GM19351 (cell line): ENCODE results near the gene PEX10.

Experiments used
- ATAC-seq: cut with Tn5 transposase; IDR thresholded peaks from one replicate; pipeline ENCODE4 v1.9.1; 2021; ENCODE audit warnings: mild to moderate bottlenecking, moderate library complexity; ENCODE audit not compliant: unreplicated experiment

The PEX10 gene

DNA sequence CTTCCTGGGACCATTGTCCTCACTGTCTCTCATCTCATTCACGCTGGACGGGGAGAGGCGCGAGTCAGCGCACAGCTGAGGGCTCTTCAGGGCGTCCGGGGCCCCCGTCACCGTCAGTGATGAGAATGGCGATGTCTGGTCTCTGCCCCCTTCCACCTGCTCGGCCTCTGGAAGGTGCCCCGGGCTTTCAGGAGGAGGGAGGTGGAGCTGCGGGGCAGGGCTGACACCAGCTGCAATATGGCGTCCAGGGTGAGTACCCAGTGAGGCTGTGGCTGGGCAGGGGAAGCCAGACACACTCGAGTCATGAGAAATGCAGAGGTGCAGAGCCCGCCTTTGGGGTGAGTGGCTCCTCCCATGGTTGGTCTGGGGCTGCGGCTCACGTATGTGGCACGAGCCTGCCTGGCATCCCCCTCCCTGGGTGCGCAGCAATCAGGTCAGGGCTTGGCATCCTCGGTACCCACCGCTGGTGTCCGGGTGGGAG is 36.1 kb downstream of the PEX10 start:
- ATAC-seq: no peak

DNA sequence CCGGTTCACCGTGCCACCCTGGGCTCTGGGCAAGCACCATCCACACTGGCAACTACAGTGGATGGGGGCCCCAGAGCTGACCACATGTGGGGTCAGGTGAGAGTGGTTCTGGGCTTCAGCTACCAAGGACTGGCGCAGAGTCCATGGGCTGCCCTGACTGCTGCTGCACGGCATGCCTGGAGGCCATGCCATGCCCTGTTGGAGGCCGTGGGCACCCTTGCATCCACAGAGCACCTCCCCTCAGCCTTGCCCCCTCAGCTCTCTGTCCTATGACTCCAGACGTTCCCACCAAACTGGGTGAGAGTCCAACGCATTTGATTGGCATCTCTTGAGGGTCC is 36.5 kb downstream of the PEX10 start:
- no peak for ATAC-seq

DNA sequence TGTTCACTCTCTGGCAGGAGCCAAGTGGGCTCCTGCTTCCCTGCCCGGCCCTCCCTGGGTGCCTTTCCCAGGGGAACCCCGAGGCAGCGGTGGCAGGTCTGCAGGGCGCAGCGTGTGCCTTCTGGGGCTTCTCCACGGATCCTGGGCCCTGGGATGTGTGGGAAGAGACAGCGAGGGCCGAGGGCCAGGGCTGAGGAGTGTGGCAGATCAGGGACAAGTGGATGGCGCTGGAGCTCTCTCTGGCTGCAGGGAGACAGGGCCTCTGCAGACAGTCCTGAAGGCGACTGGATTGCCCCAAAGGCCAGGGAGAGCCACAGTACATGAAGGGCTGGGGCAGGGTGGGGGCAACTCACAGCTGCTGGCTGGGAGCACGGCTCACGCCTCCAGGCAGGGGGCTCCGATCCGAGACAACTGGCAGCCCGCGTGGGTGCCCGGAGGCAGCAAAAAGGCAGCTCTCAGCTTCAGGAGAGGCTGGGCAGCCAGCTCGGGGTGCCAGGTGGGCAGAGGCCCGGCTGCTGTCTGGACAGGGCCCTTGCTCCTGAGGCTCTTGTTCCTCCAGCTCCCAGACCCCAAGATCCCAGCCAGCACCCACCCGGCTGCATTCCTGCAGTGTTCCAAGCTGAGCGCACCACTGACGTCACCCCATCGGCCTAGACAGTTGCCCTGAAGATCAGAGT is 37.0 kb downstream of the PEX10 start:
- no peak for ATAC-seq

DNA sequence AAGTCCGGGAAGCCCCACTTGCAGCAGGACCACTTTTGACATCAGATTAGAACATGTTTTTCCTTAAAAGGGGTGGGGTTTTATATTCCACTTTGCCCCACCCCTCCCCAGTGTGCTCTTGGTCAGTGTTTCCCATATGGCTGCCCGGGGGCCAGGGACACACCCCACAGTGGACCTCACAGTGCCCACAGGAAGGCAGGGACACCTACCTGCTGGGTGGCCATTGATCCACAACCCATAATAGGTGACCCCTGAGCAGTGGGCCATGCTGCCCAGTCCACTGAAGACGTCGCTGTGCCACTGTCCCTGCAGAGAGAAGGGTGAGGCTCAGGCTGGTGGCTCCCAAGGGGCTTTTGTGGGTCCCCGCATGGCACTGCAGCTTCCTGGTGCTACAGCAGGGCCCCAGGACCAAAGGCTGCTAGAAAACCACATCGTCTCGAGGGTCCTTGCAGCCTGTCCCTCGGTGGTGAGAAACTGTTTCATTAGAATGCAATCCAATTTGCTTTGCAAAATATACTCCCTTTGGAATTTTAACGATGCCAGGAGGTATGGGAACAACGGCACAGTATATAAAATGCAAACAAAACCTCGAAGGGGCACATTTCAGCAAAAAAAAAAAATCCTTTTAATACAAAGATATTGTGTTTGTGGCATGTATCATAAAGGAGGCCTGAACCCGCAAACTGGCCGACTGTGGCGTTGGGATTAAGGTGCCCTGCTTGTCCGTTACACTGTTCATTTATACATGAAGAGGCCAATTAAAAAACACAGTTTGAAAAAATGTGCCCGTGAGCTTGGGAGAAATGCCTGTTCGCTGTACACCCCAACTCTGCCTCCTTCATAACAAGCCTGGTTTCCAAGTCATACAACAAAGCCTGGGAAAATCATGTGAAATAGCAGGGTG is 37.9 kb downstream of the PEX10 start:
- ATAC-seq: no peak

DNA sequence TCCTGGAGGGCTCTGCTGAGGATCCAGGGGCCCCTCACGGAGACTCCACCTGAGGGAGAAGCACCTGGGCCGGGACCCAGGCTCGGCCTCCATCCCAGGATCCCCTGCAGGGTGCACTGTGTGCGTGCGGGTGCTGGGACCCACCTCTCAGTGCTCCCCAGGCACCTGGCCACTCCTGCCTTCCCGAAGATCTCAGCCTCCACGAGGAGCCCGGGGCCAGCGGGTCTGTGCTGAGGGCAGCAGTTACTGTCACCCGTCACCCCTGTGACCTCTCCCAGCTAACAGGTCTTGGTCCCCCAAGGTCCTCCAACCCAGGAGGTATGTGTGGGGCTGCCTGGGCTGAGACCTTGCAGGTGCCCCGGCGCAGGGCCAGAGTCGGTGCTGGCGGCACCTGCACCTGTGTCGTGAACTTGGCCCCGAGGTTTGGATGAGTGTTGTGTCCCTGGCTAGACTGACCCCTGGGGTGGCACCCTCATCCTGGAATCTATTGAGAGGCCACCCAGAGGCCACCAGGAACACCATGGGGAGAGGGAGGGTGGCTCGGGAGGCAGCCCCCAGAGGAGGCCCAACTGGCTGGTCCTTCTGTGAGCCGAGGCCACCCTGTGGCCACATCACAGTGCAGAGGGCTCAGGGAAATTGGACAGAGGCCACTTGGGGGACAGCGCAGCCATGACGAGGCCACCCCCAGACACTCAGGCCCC is 38.7 kb downstream of the PEX10 start:
- ATAC-seq: no peak

DNA sequence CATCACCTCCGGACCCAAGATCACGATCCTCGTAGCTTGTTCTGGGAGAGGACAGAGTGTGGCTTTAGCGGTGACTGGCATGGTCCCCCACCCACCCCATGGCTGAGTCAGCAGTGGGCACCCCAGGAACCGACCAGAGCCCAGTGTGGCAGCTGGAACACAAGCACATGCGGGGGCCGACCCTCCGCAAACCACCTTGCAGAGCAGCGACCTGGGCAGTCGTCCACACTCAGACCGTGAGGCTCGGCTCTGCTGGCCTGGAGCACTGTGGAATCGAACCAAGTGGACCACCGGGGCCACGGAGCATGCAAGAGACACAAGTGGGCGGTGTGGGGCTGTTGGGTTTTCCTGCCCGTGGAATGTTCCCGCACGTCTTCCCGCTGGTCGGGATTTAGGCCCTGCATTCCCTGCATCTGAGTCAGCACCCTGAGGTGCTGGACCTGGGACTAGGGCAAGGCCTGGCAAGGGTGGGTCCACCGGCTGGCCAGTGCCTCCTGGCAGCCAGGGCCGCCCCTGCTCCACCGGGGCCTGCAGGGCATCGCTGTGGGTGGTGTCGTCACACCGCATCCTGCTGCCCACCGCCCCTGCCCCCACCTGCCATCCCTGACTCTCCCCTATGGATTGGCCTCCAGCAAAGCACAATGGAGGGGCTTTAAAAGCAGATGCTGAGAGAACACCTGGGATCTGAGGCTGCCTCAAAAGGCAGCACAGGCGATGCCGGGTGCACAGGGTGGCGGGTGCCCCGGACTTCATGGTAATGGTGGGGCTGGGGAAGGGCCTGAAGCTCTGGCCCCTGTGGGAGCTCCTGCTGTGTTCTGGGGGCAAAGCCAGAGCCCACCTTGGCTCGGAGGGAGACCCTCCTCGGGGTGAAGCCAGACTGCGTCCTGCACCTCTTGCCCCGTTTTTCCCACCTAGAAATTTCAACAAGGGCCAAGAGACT is 39.5 kb downstream of the PEX10 start:
- no peak for ATAC-seq

DNA sequence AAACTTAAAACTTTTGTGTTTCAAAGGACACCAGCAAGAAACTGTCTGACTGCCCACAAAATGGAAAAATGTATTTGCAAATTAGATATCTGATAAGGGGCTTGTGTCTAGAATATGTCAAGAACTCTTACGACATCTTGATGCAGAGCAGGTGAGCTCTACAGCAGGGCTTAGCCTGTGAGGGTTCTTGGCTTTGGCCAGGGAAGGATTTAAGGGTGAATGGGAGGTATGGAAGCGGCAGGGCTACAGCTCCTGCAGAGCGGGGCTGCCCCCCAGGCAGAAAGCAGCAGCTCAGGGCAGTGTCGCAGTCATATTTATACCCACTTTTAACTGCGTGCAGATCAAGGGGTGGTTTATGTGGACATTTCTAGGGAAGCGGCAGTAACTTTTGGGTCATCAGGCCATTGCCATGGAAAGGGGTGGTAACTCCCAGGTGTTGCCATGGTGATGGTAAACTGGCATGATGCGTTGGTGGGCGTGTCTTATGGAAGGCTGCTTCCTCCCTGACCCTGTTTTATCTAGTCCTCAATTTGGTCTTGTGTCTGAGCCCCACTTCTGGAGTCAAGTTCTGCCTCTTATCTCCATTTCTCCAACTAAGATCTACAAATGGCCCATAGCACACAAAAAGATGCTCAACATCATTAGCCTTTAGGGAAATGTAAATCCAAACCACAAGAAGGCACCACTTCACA is 44.2 kb downstream of the PEX10 start:
- ATAC-seq: no peak

DNA sequence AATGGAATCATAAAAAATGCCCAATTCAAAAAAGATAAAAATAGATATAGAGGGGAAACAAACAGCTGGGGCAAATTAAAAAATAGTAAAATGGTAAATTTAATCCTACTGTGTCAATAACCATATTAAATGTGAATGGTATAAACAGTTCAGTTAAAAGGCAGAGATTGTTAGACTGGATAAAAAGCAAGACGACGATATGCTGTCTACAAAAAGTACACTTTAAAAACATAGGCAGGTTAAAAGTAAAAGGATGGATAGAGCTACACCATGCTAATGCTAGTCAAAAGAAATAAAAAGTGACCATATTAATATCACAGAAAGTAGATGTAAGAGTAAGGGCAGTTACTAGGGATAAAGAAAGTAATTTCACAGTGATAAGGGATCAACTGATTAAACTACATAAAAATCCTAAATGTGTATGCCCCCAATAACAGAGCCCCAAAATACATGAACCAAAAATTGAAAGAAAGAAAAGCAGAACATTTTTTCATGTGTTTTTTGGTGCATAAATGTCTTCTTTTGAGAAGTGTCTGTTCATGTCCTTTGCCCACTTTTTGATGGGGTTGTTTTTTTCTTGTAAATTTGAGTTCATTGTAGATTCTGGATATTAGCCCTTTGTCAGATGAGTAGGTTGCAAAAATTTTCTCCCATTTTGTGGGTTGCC is 48.4 kb downstream of the PEX10 start:
- no peak for ATAC-seq

DNA sequence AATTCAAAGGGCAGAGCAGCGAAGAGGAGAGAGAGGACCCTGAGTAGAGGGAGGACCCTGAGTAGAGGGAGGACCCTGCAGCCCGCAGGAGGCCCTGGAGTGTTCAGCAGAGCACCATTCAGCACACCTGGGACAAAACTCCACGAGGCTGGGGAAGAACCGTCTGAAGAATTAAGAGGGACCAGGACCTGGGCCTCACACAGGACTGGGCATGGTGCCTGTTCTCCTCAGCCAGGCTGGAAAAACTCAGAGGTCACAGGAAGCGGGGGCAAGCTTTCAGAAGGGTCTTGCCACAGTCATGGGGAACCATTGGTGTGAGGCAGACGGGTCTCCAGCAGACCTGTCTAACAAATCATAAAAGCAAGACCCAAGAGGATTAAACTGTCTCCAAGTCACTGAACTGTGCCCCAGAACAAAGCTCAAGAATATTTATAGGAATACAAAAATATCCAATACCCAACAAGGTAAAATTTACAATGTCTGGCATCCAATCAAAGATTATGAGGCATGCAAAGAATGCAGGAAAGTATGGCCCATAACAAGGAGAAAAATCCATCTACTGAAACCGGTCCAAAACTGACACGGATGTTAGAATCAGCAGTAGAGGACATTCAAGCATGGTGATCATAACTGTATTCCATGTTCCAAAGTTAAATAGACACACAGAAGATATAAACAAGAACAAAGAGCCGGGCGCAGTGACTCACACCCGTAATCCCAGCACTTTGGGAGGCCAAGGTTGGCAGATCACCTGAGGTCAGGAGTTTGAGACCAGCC is 51.6 kb downstream of the PEX10 start:
- no peak for ATAC-seq

DNA sequence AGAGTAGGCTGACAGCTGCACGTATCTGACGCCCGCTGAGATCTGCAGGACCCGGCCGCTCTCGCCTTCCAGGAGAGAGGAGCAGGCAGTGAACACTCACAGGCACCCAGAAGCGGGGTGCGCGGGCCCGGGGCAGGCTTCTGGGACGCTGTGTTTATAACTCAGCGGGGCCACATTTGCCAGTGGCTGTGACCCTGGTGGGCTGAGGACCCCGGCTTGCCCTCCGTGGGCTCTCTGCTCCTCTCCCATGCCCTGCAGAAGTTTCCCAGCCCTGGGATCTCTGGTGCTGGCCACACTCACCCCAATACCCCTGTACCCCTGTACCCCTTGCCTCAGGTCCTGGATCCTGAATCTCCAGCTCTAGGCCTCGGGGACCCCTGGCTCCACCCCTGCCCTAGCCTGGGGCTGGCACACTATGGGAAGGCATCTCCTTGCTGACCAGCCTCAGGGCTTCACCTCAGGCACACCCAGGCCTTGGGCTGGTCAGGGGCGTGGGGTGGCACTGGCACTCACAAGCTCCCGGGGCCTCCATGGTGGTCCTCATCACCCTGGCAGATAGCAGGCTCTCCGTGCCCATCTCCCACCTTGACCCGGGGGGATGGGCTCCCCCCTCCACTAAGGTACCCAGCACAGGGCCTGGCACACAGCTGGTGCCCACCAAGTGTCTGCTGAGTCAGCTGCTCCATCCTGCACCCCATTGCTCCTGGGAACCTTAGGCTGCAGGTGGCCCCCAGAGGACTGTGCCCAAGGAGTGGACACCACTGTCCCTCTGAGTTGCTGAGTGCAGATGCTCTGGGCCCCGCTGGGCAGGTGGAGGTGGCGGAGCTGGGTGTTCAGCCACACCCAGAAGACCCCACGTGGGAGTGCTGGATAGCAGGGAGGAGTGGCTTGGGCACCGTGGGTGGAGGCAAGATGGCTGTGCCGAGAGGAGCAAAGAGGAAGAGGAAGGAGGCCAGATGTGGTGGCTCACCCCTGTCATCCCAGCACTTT is 53.4 kb downstream of the PEX10 start:
- no peak for ATAC-seq

DNA sequence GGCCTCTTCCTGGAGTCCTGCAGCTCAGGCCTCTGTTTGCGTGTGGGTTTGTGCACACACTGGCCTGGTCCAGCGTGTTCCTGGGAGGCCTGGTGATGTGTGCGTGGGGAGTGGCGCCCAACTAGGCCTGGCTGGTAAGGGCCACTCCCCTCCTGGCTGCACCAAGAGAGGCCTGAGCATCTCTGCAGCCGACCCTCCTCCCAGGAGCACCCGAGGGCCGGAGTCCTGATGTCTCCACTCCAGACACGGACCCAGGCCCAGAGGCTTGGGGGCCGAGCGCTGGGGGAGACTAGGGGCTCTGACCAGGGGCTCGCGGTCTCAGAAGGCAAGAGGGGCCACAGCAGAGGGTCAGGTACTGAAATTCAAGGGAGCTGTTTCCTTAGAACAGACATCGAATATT is 54.3 kb downstream of the PEX10 start:
- no peak for ATAC-seq

DNA sequence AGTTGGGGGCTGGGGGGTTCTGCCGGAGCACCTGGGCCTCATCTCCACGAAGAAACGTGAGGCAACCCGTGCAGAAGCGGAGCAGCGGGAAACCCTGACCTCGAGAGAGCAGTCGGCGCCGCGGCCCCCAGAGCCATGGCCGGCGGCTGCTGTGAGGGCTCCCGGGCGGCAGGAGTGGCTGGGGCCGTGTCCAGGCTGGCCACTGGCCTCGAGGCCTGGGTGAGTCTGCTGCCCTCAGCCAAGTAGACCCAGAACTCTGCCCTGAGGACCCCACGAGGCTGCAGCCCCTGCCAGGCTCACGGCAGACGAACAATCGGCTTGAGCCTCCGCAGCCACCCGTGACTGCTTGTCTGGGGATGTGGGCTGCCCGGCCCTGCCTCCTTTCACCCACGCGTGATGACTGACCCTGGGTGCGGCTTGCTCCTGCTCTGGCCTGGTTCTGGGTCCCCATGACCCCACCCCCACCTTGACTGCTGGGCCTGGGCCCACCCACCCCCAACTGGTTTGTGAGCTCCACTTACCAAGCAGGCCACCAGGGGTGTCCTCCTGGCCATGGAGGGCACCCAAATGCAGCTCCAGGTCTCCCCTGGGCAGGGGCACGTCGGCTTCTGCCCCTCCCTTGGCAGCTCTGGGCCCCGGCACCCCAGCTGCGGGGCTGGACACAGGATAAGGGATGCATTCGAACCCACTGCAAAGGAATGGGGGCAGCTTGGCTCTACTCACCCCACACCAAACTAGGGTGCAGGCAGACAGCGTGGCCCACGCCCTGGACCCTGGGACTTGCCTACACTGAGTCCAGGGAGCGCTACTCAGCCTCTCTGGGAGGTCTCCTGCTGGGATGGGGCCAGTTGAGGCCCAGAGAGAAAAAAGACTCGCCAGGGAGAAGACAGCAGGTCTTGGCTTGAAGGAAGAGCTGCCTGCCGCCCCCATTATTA is 55.2 kb downstream of the PEX10 start:
- no peak for ATAC-seq

DNA sequence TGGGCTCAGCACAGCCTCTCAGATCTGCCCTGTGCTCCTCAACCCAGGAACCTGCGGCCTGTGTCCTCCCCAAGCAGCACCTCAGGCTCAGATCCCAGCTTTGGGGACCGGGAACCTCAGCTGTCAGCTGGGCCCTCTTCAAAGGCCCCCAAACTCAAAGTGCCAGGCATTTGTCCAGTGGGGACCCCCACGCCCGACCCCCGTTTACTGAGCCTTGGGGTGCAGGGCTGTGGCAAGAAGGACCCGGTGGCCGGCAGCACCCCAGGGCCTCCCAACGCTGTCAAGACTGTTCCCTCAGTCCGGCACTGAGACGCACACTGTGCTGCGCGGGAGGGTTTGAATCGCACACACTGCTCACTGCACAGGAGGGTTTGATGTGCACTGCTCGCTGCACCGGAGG is 56.0 kb downstream of the PEX10 start:
- ATAC-seq: no peak

DNA sequence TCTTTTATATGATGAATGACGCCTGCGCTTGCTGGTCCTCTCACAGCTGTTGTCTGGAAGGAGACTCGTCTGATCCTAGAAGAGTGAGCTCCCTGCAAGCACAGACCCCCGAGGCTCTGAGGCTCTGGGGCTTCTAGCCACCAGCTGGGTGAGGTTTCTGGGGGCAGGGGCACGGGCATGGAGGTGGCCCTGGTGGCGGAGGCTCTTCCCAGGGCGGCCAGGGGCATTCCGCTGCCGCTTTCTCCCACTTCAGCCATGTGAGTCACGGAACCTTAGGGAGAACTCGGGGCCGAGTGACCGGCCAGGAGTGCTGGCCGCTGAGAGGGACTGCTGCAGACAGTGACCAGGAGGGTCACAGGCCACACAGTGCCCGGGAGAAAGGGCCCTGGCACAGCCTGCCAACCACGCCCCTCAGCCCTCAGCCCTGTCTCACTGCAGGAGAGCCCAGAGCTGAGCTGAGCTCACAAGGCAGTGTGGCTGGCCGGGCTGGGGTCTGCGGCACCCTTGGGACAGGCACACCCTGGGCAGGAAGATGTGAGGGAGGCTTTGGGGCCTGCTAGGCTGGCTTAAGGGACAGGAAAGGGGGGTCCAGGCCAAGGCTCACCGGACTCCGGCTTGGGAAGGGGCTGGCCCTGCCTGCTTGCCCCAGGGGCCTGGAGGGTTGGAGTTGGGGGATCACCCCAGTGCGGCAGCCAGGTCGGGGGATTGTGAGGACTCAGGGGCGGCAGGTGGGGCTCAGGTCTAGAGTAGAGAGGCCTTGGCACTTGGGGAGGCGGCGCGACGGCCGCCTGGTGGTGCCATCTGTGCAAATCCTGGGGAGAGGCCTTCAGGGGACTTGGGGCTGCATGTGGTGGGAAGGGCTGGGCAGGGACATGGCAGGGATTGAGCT is 56.7 kb downstream of the PEX10 start:
- ATAC-seq: no peak
